Astrocyte of the spinal cord (primary cell): ENCODE results near the gene LAIR1.

ENCODE experiments used
- DNase-seq: peaks from one replicate; pipeline ENCODE4 v3.0.0; 2011; ENCODE audit warnings: low read depth, low spot score
- H3K4me3 ChIP-seq: 2 replicates; pipeline ENCODE4 v1.5.1; 2011; ENCODE audit warnings: low read depth, mild to moderate bottlenecking, low read length, moderate library complexity
- in situ Hi-C: cut with HindIII; loops from 2 replicates; pipeline ENCODE4 v1.10.0; 2017; ENCODE audit warnings: low sequenced_read_pairs
- TF ChIP-seq, protein P1 (sequence below): IDR thresholded peaks from 2 replicates; pipeline ENCODE4 v1.5.1; 2012; ENCODE audit warnings: low read depth, mild to moderate bottlenecking, low read length, inconsistent platforms

LAIR1 gene

DNA sequence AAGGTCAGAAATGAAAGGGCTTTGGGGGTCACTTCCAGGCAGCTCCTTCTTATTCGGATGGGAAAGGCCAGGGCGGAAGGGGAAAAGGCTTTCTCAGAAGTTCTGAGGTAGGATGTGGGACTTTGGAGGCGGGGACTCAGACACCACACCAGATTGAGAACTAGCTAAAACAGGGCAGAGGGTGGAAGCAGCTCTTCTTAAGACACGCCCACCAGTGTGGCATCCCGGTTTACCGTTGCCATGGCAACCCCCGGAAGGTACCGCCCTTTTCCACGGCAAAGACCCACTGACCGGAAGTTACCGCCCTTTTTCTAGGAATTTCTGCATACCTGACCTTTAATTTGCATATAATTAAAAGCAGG lies 48.0 kb downstream of the LAIR1 start:
- in situ Hi-C loops = no loop called here
- H3K4me3 ChIP-seq = no peak overlapping the region
- TF ChIP-seq, protein P1, sequence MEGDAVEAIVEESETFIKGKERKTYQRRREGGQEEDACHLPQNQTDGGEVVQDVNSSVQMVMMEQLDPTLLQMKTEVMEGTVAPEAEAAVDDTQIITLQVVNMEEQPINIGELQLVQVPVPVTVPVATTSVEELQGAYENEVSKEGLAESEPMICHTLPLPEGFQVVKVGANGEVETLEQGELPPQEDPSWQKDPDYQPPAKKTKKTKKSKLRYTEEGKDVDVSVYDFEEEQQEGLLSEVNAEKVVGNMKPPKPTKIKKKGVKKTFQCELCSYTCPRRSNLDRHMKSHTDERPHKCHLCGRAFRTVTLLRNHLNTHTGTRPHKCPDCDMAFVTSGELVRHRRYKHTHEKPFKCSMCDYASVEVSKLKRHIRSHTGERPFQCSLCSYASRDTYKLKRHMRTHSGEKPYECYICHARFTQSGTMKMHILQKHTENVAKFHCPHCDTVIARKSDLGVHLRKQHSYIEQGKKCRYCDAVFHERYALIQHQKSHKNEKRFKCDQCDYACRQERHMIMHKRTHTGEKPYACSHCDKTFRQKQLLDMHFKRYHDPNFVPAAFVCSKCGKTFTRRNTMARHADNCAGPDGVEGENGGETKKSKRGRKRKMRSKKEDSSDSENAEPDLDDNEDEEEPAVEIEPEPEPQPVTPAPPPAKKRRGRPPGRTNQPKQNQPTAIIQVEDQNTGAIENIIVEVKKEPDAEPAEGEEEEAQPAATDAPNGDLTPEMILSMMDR = no peak
- DNase-seq = no peak

DNA sequence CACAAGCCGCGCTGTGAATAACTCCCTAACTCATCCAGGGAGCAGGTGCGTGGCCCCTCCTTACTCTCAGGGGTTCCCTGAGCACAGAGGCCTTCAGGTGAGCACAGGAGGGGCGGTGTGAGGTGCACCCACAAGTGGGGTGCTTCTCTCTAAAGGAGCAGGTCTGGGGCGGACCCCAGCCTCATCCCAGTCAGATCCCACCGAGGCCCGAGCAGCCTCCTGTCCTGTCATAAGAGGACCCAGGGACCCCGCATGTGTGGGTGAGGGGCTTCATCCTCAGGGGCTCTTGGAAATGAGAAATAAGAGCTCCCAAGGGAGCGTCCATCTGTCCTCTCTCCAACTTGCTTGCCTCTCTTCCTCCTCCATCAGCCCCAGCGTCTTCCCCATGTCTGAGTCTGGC lies 48.8 kb downstream of the LAIR1 start:
- DNase-seq = no peak
- TF ChIP-seq, protein P1 = no peak
- H3K4me3 ChIP-seq = no peak overlapping the region
- in situ Hi-C loops = no loop called here

DNA sequence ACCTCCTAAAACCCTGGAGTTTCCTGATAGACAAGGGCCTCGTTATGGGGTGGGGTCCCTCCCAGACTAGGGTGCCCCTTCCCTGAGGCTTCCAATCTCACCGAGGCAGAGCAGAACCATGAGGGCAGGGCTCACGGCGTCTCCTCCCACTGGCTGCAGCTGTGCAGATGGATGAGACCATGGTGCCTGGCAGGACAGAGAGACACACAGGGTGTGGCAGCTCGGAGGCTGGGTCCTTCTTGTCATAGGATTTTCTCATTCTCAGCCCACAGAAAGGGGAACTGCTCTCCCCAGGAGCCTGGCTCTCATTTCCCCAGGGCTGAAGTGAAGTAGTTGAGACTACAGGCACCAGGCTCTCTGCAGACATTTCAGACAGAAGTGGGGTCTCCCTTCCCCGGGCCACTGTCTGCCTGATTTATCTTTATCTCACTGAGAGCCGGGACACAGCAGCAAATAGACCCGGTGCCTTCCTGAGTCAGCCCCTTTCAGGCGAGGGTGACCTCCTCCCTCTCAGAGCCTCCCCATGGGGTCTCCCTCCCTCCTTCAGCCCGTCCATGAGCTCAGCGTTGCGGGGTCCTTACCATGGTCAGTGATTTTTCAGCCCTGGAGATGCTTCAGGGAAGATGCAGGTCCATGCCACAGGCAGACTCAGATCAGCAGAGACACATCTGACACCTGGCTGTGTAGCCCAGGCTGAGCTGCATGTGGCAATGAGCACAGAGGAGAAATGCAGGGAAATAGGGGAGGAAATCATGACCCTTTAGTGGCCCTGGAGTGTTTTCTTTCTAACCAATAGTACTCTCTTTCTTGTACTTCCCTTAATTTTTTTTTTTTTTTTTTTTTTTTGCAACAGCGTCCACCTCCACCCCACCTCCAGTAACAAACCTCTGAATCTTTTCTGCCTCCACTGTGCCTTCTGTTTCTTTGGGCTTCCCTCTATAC lies 52.0 kb downstream of the LAIR1 start, which contains the start of gene LILRA5:
Gene LILRA5, minus strand, starts transcription at position 731 of the 942 bp plus-strand sequence. Its CDS starts 147 bp downstream, at position 584.
- TF ChIP-seq, protein P1 = no peak
- in situ Hi-C loops = no loop called here
- no peak for DNase-seq
- no peak within 1 kb of the TSS for H3K4me3 ChIP-seq

DNA sequence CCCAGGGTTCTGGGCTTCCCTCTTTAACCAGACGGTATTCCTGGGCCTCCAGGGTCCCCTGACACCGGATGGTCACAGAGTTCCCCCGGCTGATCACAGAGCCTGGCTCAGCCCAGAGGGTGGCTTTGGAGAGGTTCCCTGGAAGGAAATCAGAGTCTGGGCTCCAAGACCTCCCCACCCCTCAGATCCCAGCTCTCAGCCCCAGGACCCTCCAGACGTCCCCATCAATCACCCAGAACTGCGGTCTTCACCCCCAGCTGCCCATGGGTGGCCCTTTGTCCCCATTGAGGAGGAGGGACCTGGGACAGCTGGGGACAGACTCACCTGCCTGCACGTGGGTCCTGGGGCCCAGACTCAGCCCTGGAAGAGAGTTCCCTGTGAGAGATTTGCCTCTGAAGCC lies 52.7 kb downstream of the LAIR1 start:
- in situ Hi-C loops = no loop called here
- DNase-seq = no peak
- H3K4me3 ChIP-seq = no peak overlapping the region
- TF ChIP-seq, protein P1 = no peak

DNA sequence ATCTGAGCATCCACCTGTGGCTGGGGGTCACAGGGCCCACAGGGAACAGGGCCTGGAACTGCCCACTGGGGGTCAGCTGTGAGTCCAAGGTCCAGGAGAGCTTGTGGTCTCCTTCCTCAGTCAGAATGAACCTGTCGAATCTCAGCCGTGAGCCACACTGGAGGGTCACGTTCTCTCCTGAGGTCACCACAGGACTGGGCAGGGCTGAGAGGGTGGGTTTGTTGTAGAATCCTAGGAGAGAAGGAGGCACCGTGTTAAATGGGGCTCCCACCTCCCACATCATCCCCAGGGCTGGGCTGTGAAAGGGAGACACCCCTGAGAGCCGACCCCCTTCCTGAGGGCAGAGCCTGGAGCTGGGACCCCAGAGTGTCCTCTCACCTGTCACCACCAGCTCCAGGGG lies 53.2 kb downstream of the LAIR1 start:
- TF ChIP-seq, protein P1 = no peak

DNA sequence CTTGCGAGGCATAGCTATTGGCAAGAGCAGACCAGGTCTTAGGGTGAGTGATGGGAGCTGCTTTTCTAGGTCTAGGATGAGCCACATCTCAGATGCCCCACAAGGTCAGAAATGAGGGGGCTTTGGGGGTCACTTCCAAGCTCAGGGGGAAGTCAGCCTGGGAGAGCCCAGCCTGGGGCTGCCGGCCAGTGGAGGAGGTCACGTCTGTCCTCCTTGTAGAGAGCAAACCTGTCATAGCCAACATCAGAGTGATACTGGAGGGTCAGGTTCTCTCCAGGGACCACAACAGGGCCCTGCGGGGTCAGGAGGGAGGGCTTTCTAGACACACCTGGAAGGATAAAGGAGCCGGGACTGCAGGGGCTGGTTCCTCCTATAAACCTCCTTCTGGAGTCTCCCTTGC lies 54.2 kb downstream of the LAIR1 start:
- in situ Hi-C loops = no loop called here
- TF ChIP-seq, protein P1 = no peak
- no peak for DNase-seq
- no peak overlapping the region for H3K4me3 ChIP-seq

More for the DNA sequence above, 53.2 kb downstream of the LAIR1 start:
- in situ Hi-C loops = no loop called here
- DNase-seq = no peak
- H3K4me3 ChIP-seq = no peak overlapping the region
